HFFc6 (cell line): ENCODE results near the gene FNDC3B. TPM values are rescaled to one million over a fixed set of nuclear protein-coding genes. Genes with fewer than 3 reads are reported as not detected.

Experiments
- DNase-seq: peaks from one replicate; pipeline ENCODE4 v3.0.0-alpha.2; 2018
- H3K27ac Mint-ChIP-seq: 2 replicates; pipeline ENCODE4 v1.8.0; 2020; ENCODE audit warnings: mild to moderate bottlenecking, mixed read lengths
- H3K27me3 Mint-ChIP-seq: 2 replicates; pipeline ENCODE4 v1.8.0; 2021; ENCODE audit warnings: mild to moderate bottlenecking, moderate library complexity, mixed read lengths; ENCODE audit not compliant: insufficient read depth
- H3K36me3 Mint-ChIP-seq: 2 replicates; pipeline ENCODE4 v1.8.0; 2021; ENCODE audit warnings: low read depth, mixed read lengths
- H3K4me1 Mint-ChIP-seq: 2 replicates; pipeline ENCODE4 v1.8.0; 2020; ENCODE audit warnings: low read depth, mixed read lengths
- H3K4me3 Mint-ChIP-seq: 2 replicates; pipeline ENCODE4 v1.8.0; 2020; ENCODE audit warnings: mild to moderate bottlenecking, moderate library complexity, mixed read lengths
- H3K9me3 Mint-ChIP-seq: 2 replicates; pipeline ENCODE4 v1.8.0; 2020; ENCODE audit warnings: mild to moderate bottlenecking, mixed read lengths
- total RNA-seq, 6 experiments: library from RNA; stranded (reverse); fragmentation: NEBNext Ultra II Directional; extraction: Animal tissue kit (Norgen Biotek cat#: 25700); gene quantifications; 2 replicates in 1 of 6; 3 replicates in 5 of 6; pipeline ENCODE4 v1.2.3, GENCODE V29; 2021
- TF ChIP-seq, protein P1 (sequence below): fragments of 200-600 bp; sonication (generic); IDR thresholded peaks from 2 replicates; pipeline ENCODE4 v1.5.0; 2021; ENCODE audit warnings: antibody characterized with exemption, mild to moderate bottlenecking

FNDC3B gene
- total RNA-seq, 6 experiments from 2014 or later: 133 to 192 (median 155) TPM

DNA sequence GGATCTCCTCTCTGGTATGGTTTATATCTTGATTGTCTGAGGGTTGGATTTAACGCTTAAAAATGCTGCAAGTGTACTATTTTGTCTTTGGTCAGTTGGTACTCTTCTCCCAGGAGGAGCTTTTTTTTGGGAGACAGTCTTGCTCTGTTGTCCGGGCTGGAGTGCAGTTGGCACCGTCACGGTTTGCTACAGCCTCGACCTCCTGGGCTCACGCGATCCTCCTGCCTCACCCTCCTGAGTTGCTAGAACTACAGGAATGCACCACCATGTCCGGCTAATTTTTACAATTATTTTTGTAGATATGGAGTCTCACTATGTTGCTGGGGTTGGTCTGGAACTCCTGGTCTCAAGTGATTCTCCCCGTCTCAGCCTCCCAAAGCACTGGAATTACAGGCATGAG is 89.5 kb downstream of the FNDC3B start:
- peaks cover 33% of the 10 kb centered on the region for H3K36me3 Mint-ChIP-seq
- H3K4me3 Mint-ChIP-seq: peak overlapping the region; percentile 67; the same call in 1 of the 2 replicates
- peak overlapping the region; percentile 96 for H3K27ac Mint-ChIP-seq

DNA sequence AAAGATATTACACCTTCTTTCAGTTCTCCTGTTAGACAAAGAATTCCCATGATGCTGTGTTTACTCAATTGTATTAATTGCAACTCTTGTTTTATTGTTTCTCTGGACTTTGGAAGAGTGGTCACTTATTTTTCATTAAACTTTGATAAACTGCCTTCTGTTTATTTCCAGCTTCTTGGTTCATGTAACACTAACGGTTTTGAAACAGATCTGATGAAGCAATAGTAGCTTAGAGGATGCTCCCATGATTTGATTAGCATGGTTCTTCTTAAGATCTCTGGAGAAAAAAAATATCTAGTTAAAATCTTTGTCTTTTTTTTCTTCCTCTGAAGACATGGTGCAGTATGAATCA is 90.1 kb downstream of the FNDC3B start:
- Mint-ChIP-seq H3K27me3 (no peaks in the 10 kb centered on the region; the same call in none of the 2 replicates), H3K9me3 (no peaks in the 10 kb centered on the region), H3K4me3 (peak overlapping the region; percentile 67), H3K27ac (peak overlapping the region; percentile 96), H3K36me3 (peaks cover 33% of the 10 kb centered on the region), H3K4me1 (peaks cover 84% of the 10 kb centered on the region)
- TF ChIP-seq, protein P1, sequence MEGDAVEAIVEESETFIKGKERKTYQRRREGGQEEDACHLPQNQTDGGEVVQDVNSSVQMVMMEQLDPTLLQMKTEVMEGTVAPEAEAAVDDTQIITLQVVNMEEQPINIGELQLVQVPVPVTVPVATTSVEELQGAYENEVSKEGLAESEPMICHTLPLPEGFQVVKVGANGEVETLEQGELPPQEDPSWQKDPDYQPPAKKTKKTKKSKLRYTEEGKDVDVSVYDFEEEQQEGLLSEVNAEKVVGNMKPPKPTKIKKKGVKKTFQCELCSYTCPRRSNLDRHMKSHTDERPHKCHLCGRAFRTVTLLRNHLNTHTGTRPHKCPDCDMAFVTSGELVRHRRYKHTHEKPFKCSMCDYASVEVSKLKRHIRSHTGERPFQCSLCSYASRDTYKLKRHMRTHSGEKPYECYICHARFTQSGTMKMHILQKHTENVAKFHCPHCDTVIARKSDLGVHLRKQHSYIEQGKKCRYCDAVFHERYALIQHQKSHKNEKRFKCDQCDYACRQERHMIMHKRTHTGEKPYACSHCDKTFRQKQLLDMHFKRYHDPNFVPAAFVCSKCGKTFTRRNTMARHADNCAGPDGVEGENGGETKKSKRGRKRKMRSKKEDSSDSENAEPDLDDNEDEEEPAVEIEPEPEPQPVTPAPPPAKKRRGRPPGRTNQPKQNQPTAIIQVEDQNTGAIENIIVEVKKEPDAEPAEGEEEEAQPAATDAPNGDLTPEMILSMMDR: no peak
- DNase-seq: no peak

More for the DNA sequence above, 89.5 kb downstream of the FNDC3B start:
- DNase-seq: no peak
- no peaks in the 10 kb centered on the region for H3K9me3 Mint-ChIP-seq
- H3K27me3 Mint-ChIP-seq: peaks cover 1% of the 10 kb centered on the region
- H3K4me1 Mint-ChIP-seq: peaks cover 84% of the 10 kb centered on the region
- TF ChIP-seq, protein P1: no peak

DNA sequence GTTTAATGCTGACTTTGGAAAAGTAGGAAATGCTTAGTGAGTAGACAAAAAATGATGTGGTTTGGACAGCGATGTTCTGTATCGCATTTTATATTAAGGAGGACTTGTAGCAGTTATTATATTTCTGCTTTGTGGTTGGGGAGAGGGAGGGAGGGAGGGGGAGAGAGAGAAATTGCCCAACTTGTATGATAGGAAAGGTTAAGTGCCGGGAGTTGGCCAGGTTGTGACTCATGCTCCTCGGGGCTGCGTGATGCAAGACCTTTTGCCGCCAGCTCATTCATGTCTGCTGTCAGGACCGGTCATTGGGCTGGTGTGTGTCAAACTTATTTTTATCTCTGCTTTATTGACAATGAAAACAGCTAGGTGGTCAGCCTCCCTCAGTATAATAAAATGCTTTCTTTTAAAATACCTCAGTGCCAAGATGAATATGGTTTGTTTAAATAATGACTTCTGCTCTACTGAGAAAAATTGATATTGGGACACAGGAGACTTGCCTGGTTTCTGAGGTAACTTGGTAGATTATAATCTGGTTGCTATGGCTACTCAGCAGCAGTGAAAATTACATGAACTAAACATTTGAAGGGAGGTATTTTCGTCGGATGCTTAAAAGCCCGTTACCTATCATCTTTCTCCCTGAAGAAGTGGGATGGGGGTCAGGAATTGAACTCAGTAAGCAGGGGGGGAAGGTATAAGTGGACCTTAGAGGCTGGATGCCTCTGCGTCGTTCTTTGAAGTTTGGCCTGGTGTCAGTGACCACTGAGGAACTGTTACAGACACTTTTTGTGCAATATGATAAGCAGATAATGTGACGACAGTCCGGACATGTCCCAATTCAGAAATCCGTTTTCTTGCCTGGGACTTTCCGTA is 90.7 kb downstream of the FNDC3B start:
- H3K27me3 Mint-ChIP-seq: no peaks in the 10 kb centered on the region; the same call in 1 of the 2 replicates
- TF ChIP-seq, protein P1: no peak
- no peaks in the 10 kb centered on the region for H3K9me3 Mint-ChIP-seq
- peak; percentile 99 for DNase-seq
- peak overlapping the region; percentile 67 for H3K4me3 Mint-ChIP-seq
- peaks cover 84% of the 10 kb centered on the region for H3K4me1 Mint-ChIP-seq
- peak overlapping the region; percentile 96 for H3K27ac Mint-ChIP-seq
- peaks cover 27% of the 10 kb centered on the region for H3K36me3 Mint-ChIP-seq

DNA sequence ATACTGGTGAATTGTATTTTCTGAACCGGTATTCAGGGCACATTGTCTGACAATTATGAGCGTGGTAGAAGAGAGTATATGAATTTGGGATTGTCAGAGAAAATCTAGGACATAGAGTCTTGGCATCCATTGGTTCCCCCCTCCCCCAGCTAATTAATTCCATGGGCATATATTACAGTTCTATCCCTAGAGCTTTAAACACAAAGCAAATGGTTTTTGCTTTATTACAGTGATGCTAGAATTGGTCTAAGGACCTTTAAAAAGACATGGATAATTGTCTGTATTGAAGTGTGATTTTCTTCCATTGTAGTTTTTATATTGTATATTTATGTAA is 91.3 kb downstream of the FNDC3B start:
- Mint-ChIP-seq H3K4me1 (peaks cover 84% of the 10 kb centered on the region), H3K9me3 (no peaks in the 10 kb centered on the region), H3K4me3 (peak overlapping the region; percentile 44), H3K27me3 (no peaks in the 10 kb centered on the region), H3K27ac (peak overlapping the region; percentile 96), H3K36me3 (peaks cover 32% of the 10 kb centered on the region)
- TF ChIP-seq, protein P1: no peak
- no peak for DNase-seq

DNA sequence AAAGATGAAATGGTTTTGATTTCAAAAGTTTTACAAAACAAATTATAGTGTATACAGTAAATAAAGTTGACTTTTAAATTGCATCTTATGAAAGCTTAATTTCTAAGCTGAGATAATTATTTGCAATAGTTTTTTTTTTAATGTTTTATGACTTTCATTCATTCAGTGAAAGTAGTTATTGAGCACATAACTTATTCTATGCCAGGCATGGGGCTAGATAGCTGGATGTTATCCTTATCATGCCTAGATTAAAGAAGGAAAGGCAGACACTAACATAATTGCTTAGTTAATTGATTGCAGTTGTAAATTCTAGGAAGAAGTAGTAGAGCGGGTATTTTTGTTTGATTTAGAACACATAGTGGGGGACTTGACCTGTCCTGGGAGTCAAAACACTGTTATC is 92.4 kb downstream of the FNDC3B start:
- Mint-ChIP-seq H3K9me3 (no peaks in the 10 kb centered on the region), H3K4me3 (no peak overlapping the region), H3K4me1 (peaks cover 84% of the 10 kb centered on the region), H3K27me3 (no peaks in the 10 kb centered on the region), H3K27ac (peak overlapping the region; percentile 55), H3K36me3 (peaks cover 37% of the 10 kb centered on the region)
- TF ChIP-seq, protein P1: no peak
- DNase-seq: no peak
